C4-2B (cell line): ENCODE data around the gene DSCAM.

Experiments
- H3K27ac ChIP-seq: fragments of 450-650 bp; 2 replicates; pipeline ENCODE4 v1.5.1; 2017
- ZFX ChIP-seq: fragments of 450-650 bp; IDR thresholded peaks from 2 replicates; pipeline ENCODE4 v1.6.1; 2017
- TF ChIP-seq, protein P1 (sequence below): fragments of 450-650 bp; conservative IDR thresholded peaks from 2 replicates; pipeline ENCODE4 v1.5.1; 2017; ENCODE audit warnings: mild to moderate bottlenecking

The DSCAM gene

DNA sequence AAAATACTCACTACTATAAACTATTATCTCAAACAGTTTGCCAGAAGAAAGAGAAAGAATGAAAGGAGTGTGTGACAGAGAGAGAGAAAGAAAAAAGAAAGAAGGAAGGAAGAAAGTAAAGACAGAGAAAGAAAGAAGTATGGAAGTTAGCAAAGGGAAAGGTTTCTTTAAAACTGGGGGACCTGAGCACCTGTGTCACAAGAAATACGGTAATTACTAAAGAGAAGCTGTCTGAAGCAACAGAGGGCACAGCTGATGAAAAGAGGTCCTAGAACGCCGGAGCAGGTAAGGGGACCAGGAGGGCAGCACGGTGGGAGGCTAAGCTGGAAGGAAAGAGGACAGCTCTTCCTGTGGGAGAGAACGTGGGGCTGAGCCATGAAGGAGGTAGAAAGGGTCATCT is 163.6 kb downstream of the DSCAM start:
- TF ChIP-seq ZFX = no peak
- TF ChIP-seq, protein P1, sequence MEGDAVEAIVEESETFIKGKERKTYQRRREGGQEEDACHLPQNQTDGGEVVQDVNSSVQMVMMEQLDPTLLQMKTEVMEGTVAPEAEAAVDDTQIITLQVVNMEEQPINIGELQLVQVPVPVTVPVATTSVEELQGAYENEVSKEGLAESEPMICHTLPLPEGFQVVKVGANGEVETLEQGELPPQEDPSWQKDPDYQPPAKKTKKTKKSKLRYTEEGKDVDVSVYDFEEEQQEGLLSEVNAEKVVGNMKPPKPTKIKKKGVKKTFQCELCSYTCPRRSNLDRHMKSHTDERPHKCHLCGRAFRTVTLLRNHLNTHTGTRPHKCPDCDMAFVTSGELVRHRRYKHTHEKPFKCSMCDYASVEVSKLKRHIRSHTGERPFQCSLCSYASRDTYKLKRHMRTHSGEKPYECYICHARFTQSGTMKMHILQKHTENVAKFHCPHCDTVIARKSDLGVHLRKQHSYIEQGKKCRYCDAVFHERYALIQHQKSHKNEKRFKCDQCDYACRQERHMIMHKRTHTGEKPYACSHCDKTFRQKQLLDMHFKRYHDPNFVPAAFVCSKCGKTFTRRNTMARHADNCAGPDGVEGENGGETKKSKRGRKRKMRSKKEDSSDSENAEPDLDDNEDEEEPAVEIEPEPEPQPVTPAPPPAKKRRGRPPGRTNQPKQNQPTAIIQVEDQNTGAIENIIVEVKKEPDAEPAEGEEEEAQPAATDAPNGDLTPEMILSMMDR = no peak

DNA sequence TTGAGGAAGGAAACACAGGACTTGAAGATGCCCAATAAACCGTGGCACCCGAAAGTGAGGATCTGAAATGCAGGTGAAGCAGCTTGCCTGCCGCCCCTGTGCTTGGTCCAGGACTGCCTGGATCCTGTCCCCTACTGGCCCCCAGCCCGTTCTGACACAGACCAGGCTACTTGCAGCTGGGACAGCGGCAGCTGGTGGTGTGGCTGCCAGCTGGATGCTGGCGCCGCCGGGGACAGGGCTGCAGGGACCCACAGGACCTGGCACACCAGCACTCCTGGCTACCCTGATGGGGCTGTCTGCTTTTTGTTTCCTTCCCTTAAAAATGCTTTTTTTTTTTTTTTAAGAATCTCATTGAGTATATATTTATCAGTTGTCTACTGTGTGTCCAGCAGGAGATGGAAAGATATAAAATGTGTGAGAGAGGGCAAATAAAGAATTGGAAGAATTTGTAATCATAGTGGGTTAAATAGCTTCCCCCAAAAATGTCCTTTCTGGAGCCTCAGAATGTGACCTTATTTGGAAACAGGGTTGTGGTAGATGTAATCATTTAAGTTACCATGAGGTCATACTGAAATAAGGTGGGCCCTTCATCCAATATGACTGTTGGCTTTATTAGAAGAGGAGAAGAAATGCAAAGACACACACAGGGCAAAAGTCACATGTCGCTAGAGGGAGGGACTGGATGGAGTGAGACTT is 165.6 kb downstream of the DSCAM start:
- no peak overlapping the region for H3K27ac ChIP-seq
- TF ChIP-seq, protein P1 = no peak
- TF ChIP-seq ZFX = no peak

More for the DNA sequence above, 163.6 kb downstream of the DSCAM start:
- H3K27ac ChIP-seq = no peak overlapping the region

DNA sequence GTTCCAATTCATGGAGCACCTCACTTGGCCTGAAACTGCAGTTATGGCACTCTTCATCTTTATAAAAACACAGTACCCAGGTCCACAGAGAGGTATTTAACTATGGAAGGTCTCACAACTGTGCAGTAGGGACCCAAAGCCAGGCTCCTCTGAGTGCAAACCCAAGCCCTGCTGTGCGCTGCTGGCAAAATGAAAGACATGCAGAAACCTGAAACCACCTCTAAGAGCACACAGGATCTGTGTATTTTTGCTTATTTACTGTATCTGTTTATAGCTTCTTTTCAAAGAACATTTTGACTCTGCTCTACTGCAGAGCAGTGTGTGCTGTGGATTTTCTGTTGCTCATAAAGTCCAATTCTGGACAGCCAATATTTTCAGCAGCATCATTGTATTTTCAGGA is 166.6 kb downstream of the DSCAM start:
- no peak for TF ChIP-seq ZFX
- TF ChIP-seq, protein P1 = no peak
- no peak overlapping the region for H3K27ac ChIP-seq

DNA sequence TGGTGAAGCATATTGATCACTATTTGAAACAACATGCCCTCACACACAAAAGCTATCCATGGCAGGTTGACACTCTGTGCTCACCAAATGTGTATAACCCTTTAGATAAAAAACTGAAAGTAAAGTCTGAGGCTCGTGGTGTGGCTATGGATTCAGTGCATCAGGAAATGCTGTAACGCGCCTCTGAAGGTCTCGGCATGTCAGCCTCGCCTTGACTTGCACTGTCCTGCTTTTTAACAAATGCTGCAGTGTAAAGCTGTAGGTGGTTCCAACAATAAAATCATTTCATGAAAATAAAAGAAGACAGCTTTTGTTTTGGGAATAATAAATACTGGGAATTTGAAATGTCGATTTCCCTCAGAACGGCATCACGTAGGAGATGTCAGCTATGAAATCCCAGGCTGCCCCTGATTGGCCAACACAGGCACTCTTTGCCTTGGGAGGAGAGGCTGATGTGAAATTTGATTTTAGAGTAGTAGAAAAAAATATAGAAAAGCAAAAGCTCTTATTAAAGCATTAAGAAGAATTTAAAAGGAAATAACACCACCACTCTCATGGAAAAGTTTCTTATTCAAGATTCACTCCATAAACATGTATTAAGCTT is 168.2 kb downstream of the DSCAM start:
- TF ChIP-seq, protein P1 = no peak
- H3K27ac ChIP-seq = no peak overlapping the region

DNA sequence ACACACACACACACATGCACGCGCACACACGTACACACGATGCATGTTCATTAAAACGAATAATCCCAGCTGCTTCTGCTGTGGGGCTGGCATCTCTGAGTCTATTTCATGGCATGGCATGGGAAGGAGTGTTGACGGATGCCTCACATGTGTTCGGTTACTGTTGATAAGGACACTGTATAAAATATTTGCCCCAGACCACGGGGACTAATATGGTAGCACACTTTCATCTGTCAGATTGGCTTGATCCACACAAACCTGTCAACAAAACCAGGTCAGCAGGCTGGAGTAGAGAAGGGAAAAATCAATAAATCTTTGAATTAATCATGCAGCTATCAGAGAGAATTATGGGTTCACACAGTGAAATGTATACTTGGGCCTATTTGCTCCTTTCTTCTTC is 171.9 kb downstream of the DSCAM start:
- no peak overlapping the region for H3K27ac ChIP-seq
- TF ChIP-seq ZFX = no peak
- TF ChIP-seq, protein P1 = no peak

DNA sequence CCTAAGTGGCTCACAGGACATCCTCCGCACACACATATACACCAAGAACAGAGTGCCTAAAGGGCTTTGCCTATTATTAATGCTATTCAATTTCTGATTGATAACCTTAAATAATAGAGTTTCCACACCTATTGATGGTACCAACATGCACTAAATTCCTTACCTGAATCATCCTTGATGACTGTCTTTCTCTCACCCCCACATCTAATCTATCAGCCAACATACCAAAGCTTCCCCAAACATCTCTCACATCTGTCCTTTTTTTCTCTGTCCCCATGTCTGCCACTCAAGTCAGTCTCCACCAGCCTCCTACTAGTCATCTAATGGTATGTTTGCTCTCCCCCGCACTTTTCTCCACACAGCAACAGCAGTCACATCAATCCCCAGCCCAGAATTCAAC is 174.4 kb downstream of the DSCAM start:
- TF ChIP-seq ZFX = no peak
- TF ChIP-seq, protein P1 = no peak
- no peak overlapping the region for H3K27ac ChIP-seq

DNA sequence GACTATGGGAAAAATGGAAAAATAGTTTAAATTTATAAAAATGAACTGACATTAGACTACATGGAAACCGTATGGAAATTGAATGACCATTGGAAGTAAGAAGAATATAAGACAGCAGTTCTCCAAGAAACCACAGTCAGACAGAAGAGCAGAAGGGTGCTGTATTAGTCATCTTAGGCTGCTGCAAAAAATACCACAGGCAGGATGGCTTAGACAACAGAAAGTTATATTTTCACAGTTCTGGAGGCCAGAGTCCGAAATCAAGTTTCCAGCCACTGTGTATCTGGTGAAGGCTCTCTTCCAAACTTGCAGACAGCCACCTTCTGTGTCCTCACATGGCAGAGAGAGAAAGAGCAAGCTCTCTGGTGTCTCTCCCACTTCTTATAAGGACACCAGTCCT is 175.2 kb downstream of the DSCAM start:
- no peak overlapping the region for H3K27ac ChIP-seq

More for the DNA sequence above, 175.2 kb downstream of the DSCAM start:
- no peak for TF ChIP-seq ZFX
- TF ChIP-seq, protein P1 = no peak
